Skeletal muscle tissue (tissue), 4 donors: ENCODE measurements around the gene FUBP1. TPM values are rescaled to one million over a fixed set of nuclear protein-coding genes. Genes with fewer than 3 reads are reported as not detected.
"Not testable (repeated sequence)": the region's sequence is repeated elsewhere in the genome, so short reads cannot be mapped to it uniquely, and the experiment has no call there.

Experiments
- H3K27ac ChIP-seq: one replicate; pipeline ENCODE4 v1.7.0; 2013; ENCODE audit warnings: mild to moderate bottlenecking, low read depth, low read length, inconsistent platforms
- H3K27me3 ChIP-seq, 3 donors: one replicate each; pipeline ENCODE4 v1.7.0; 2013; ENCODE audit warnings: low read length in 3 of 3; ENCODE audit not compliant: control insufficient read depth in 3 of 3, insufficient read depth in 3 of 3
- H3K36me3 ChIP-seq, 3 donors: one replicate each; pipeline ENCODE4 v1.7.0; 2013; ENCODE audit warnings: low read length in 3 of 3; ENCODE audit not compliant: control insufficient read depth in 3 of 3, insufficient read depth in 3 of 3
- H3K4me1 ChIP-seq, 3 donors: one replicate each; pipeline ENCODE4 v1.7.0; 2013; ENCODE audit warnings: low read length in 3 of 3, mild to moderate bottlenecking in 3 of 3; ENCODE audit not compliant: control insufficient read depth in 3 of 3, insufficient read depth in 3 of 3
- H3K4me3 ChIP-seq, 3 donors: one replicate each; pipeline ENCODE4 v1.7.0; 2013; ENCODE audit warnings: low read length in 3 of 3
- H3K9ac ChIP-seq, 3 donors: one replicate each; pipeline ENCODE4 v1.7.0; 2013; ENCODE audit warnings: low read length in 3 of 3, mild to moderate bottlenecking in 3 of 3, moderate library complexity in 2 of 3, low read depth in 1 of 3
- H3K9me3 ChIP-seq, 3 donors: one replicate each; pipeline ENCODE4 v1.7.0; 2013; ENCODE audit warnings: low read length in 3 of 3; ENCODE audit not compliant: control insufficient read depth in 3 of 3
- total RNA-seq: library from RNA; depleted of rRNA; stranded (reverse); fragments of >200 nt; gene quantifications from one replicate; pipeline ENCODE4 v1.2.3, GENCODE V29; 2014
- donor health status: Osteomylitis.

The FUBP1 gene
- total RNA-seq, 1 donor from 2014 or later, result 124 TPM

GRCh38 chr1:77990629-77991204, 11.8 kb upstream of the FUBP1 start:
- H3K27me3 ChIP-seq, result no peaks in the 10 kb centered on the region
- H3K9me3 ChIP-seq, result no peaks in the 10 kb centered on the region
- H3K4me3 ChIP-seq, result no peak overlapping the region
- no peak overlapping the region for H3K9ac ChIP-seq
- no peak overlapping the region for H3K27ac ChIP-seq
- H3K36me3 ChIP-seq, result no peaks in the 10 kb centered on the region
- H3K4me1 ChIP-seq, result peaks cover 8 to 12% (median 10%) of the 10 kb centered on the region in 3 donors

- peaks cover 10 to 12% (median 11%) of the 10 kb centered on the region in 3 donors for H3K4me1 ChIP-seq
- no peaks in the 10 kb centered on the region for H3K9me3 ChIP-seq
Measured at GRCh38 chr1:77989744-77990143, 10.9 kb upstream of the FUBP1 start.

GRCh38 chr1:77987919-77988318, 9.0 kb upstream of the FUBP1 start:
- Histone ChIP-seq H3K27ac (no peak overlapping the region), H3K4me3 (peak overlapping the region in 1 of 3 donors; percentile 4), H3K27me3 (no peaks in the 10 kb centered on the region), H3K4me1 (peaks cover 10 to 12% (median 11%) of the 10 kb centered on the region in 3 donors), H3K36me3 (no peaks in the 10 kb centered on the region), H3K9ac (no peak overlapping the region), H3K9me3 (no peaks in the 10 kb centered on the region)

More at GRCh38 chr1:77989744-77990143, 10.9 kb upstream of the FUBP1 start:
- no peaks in the 10 kb centered on the region for H3K27me3 ChIP-seq
- no peak overlapping the region for H3K9ac ChIP-seq
- no peaks in the 10 kb centered on the region for H3K36me3 ChIP-seq
- H3K27ac ChIP-seq, result no peak overlapping the region
- no peak overlapping the region for H3K4me3 ChIP-seq

- Histone ChIP-seq H3K9ac (no peak overlapping the region), H3K4me3 (no peak overlapping the region), H3K36me3 (no peaks in the 10 kb centered on the region), H3K27me3 (no peaks in the 10 kb centered on the region), H3K9me3 (no peaks in the 10 kb centered on the region), H3K4me1 (peaks cover 10 to 12% (median 11%) of the 10 kb centered on the region in 3 donors), H3K27ac (no peak overlapping the region)
Measured at GRCh38 chr1:77986810-77987209, 7.9 kb upstream of the FUBP1 start.

DNA sequence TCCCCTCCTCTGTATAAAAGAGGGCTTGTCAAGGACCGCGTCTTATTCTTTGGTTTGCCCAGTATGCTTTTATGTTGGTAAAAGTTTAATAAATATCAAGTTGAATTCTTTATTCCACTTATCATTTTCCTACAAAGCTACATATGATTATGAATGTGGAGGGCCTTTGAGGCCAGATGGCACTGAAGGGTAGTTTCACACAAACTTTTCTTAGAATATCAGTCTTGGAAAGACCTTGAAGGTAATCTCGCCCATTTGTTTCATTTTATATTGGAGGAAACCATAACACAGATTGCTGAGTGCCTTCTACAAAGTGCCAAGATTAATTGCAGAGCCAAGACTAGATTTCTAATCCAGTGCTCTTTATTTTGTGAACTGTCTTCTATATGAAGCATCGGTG, 5.8 kb upstream of the FUBP1 start:
- Histone ChIP-seq H3K27me3 (no peaks in the 10 kb centered on the region), H3K9me3 (no peaks in the 10 kb centered on the region), H3K4me3 (no peak overlapping the region), H3K9ac (no peak overlapping the region), H3K4me1 (peaks cover 12 to 18% (median 13%) of the 10 kb centered on the region in 3 donors), H3K27ac (peak overlapping the region; percentile 48), H3K36me3 (no peaks in the 10 kb centered on the region)

DNA sequence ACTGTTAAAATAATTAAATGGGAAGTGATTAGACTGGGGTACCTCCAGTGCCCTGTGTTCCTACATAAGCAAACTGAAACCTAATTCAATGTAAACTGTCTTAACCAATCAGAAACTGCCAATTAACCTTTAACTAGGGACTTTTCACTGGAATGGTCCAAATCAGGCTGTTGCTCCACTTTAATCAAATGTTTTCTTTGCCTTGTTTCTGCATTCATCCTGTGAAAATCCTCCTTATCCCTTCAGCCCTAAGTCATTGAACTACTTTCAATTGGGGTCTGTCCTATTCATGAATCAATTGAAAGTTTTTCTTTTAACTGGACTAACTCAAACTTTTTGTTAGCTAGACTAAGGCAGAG, 5.1 kb upstream of the FUBP1 start:
- Histone ChIP-seq H3K27ac (no peak overlapping the region), H3K27me3 (no peaks in the 10 kb centered on the region), H3K9me3 (no peaks in the 10 kb centered on the region), H3K36me3 (no peaks in the 10 kb centered on the region), H3K4me3 (no peak overlapping the region), H3K9ac (no peak overlapping the region), H3K4me1 (peaks cover 12 to 18% (median 13%) of the 10 kb centered on the region in 3 donors)

GRCh38 chr1:77983352-77983996, 4.6 kb upstream of the FUBP1 start:
- peaks cover 12 to 18% (median 13%) of the 10 kb centered on the region in 3 donors for H3K4me1 ChIP-seq
- H3K27me3 ChIP-seq, H3K9me3 ChIP-seq: not testable (repeated sequence)

GRCh38 chr1:77978293-77978968, 441 bp downstream of the FUBP1 start:
- H3K36me3 ChIP-seq, result peaks cover 0 to 5% (median 0%) of the 10 kb centered on the region in 3 donors
- H3K9me3 ChIP-seq, result no peaks in the 10 kb centered on the region
- H3K4me3 ChIP-seq, result peak overlapping the region; percentile 88 to 100 (median 95)
- peak overlapping the region; percentile 88 to 100 (median 96) for H3K9ac ChIP-seq
- peaks cover 16 to 29% (median 26%) of the 10 kb centered on the region in 3 donors for H3K4me1 ChIP-seq
- H3K27me3 ChIP-seq, result no peaks in the 10 kb centered on the region
- peak overlapping the region; percentile 98 for H3K27ac ChIP-seq

More at GRCh38 chr1:77983352-77983996, 4.6 kb upstream of the FUBP1 start:
- not testable (repeated sequence) for H3K9ac ChIP-seq, H3K36me3 ChIP-seq, H3K4me3 ChIP-seq, H3K27ac ChIP-seq

GRCh38 chr1:77977989-77978292, 931 bp downstream of the FUBP1 start:
- H3K4me3 ChIP-seq, result peak overlapping the region; percentile 88 to 100 (median 95)
- H3K27ac ChIP-seq, result peak overlapping the region; percentile 98
- H3K27me3 ChIP-seq, result no peaks in the 10 kb centered on the region
- H3K9ac ChIP-seq, result peak overlapping the region; percentile 88 to 100 (median 96)
- H3K9me3 ChIP-seq, result no peaks in the 10 kb centered on the region
- peaks cover 16 to 29% (median 26%) of the 10 kb centered on the region in 3 donors for H3K4me1 ChIP-seq
- peaks cover 0 to 5% (median 0%) of the 10 kb centered on the region in 3 donors for H3K36me3 ChIP-seq
